HG02884 (cell line): Measurements from ENCODE around the gene PHLDB3.

Source experiments
- ATAC-seq: cut with Tn5 transposase; IDR thresholded peaks from one replicate; pipeline ENCODE4 v1.9.1; 2021; ENCODE audit warnings: mild to moderate bottlenecking, moderate library complexity; ENCODE audit not compliant: unreplicated experiment

PHLDB3 gene

GRCh38 chr19:43471091-43471490 lies 33.5 kb downstream of the PHLDB3 start:
- no peak for ATAC-seq

GRCh38 chr19:43470288-43470687 lies 34.3 kb downstream of the PHLDB3 start:
- ATAC-seq = no peak

- ATAC-seq = no peak
Observed at GRCh38 chr19:43469160-43469480, 35.4 kb downstream of the PHLDB3 start.

- ATAC-seq = no peak
Observed at GRCh38 chr19:43468354-43469159, 36.0 kb downstream of the PHLDB3 start.

GRCh38 chr19:43467730-43468129 lies 36.8 kb downstream of the PHLDB3 start:
- no peak for ATAC-seq

GRCh38 chr19:43467276-43467675 lies 37.3 kb downstream of the PHLDB3 start:
- no peak for ATAC-seq

- ATAC-seq = no peak
Observed at GRCh38 chr19:43466793-43467192, 37.8 kb downstream of the PHLDB3 start.

- ATAC-seq = no peak
Observed at GRCh38 chr19:43465468-43466120, 39.0 kb downstream of the PHLDB3 start, which contains the start of gene LYPD3. Gene LYPD3, minus strand, starts transcription at chr19:43465608. Its CDS starts 37 bp downstream, at chr19:43465571.

GRCh38 chr19:43464134-43464775 lies 40.3 kb downstream of the PHLDB3 start:
- ATAC-seq = peak; percentile 29

GRCh38 chr19:43463381-43464133 lies 41.0 kb downstream of the PHLDB3 start:
- peak; percentile 75 for ATAC-seq

- ATAC-seq = no peak
Observed at GRCh38 chr19:43462785-43463380, 41.7 kb downstream of the PHLDB3 start.

GRCh38 chr19:43462383-43462782 lies 42.2 kb downstream of the PHLDB3 start:
- no peak for ATAC-seq

GRCh38 chr19:43461303-43461702 lies 43.2 kb downstream of the PHLDB3 start:
- ATAC-seq = no peak

- ATAC-seq = no peak
Observed at GRCh38 chr19:43460362-43461016, 44.1 kb downstream of the PHLDB3 start.

GRCh38 chr19:43457809-43458208 lies 46.7 kb downstream of the PHLDB3 start:
- no peak for ATAC-seq

- ATAC-seq = no peak
Observed at GRCh38 chr19:43455321-43456113, 49.0 kb downstream of the PHLDB3 start.

- no peak for ATAC-seq
Observed at GRCh38 chr19:43454031-43454430, 50.5 kb downstream of the PHLDB3 start.

- ATAC-seq = no peak
Observed at GRCh38 chr19:43452582-43452981, 52.0 kb downstream of the PHLDB3 start.

GRCh38 chr19:43450545-43450997 lies 54.0 kb downstream of the PHLDB3 start:
- no peak for ATAC-seq
